ENCODE results near the gene POLR3C.

POLR3C gene

GRCh38 chr1:145877923-145878486 is 54.0 kb downstream of the POLR3C start:
- Histone ChIP-seq H2AFZ (ENCODE audit: low read depth, low read length) (no peak overlapping the region), H3K27ac (ENCODE audit: low read length) (no peak overlapping the region), H3K9ac (ENCODE audit: low read length) (no peak overlapping the region), H3K4me1 (ENCODE audit: low read length) (peaks cover 7% of the 10 kb centered on the region), H3K4me3 (ENCODE audit: low read length) (no peak overlapping the region), H3K36me3 (replicated peaks; ENCODE audit: low read depth, low read length) (no peaks in the 10 kb centered on the region), H3K4me2 (ENCODE audit: low read length) (no peak overlapping the region), H3K79me2 (ENCODE audit: low read length) (no peaks in the 10 kb centered on the region), H4K20me1 (ENCODE audit: insufficient read depth, low read length) (no peaks in the 10 kb centered on the region), H3K27me3 (ENCODE audit: low read depth, low read length) (peaks cover 28% of the 10 kb centered on the region), H3K9me3 (ENCODE audit: insufficient read depth, low read length) (no peaks in the 10 kb centered on the region)
- TF ChIP-seq EZH2phosphoT487 (IDR thresholded peaks at IDR 0.05; ENCODE audit: low read depth), result no peak
- no peak for TF ChIP-seq CTCF (IDR thresholded peaks at IDR 0.05; ENCODE audit: low read depth, low read length)

- H3K4me3 ChIP-seq (ENCODE audit: low read length), result no peak overlapping the region
- no peak overlapping the region for H3K4me2 ChIP-seq (ENCODE audit: low read length)
- H3K9ac ChIP-seq (ENCODE audit: low read length), result no peak overlapping the region
- peaks cover 30% of the 10 kb centered on the region for H3K27me3 ChIP-seq (ENCODE audit: low read depth, low read length)
- H3K36me3 ChIP-seq (replicated peaks; ENCODE audit: low read depth, low read length), result no peaks in the 10 kb centered on the region
- no peaks in the 10 kb centered on the region for H3K79me2 ChIP-seq (ENCODE audit: low read length)
- no peak for TF ChIP-seq CTCF (IDR thresholded peaks at IDR 0.05; ENCODE audit: low read depth, low read length)
- no peak overlapping the region for H2AFZ ChIP-seq (ENCODE audit: low read depth, low read length)
- no peak overlapping the region for H3K27ac ChIP-seq (ENCODE audit: low read length)
- H3K4me1 ChIP-seq (ENCODE audit: low read length), result peaks cover 14% of the 10 kb centered on the region
- no peaks in the 10 kb centered on the region for H4K20me1 ChIP-seq (ENCODE audit: insufficient read depth, low read length)
- H3K9me3 ChIP-seq (ENCODE audit: insufficient read depth, low read length), result no peaks in the 10 kb centered on the region
These were observed 54.7 kb downstream of the POLR3C start for GRCh38 chr1:145878724-145879123.

- no peak for TF ChIP-seq CTCF (IDR thresholded peaks at IDR 0.05; ENCODE audit: low read depth, low read length)
- TF ChIP-seq EZH2phosphoT487 (IDR thresholded peaks at IDR 0.05; ENCODE audit: low read depth), result no peak
- Histone ChIP-seq H3K36me3 (replicated peaks; ENCODE audit: low read depth, low read length) (no peaks in the 10 kb centered on the region), H4K20me1 (ENCODE audit: insufficient read depth, low read length) (no peaks in the 10 kb centered on the region), H3K27ac (ENCODE audit: low read length) (no peak overlapping the region), H3K4me3 (ENCODE audit: low read length) (no peak overlapping the region), H3K27me3 (ENCODE audit: low read depth, low read length) (peaks cover 40% of the 10 kb centered on the region), H3K9me3 (ENCODE audit: insufficient read depth, low read length) (no peaks in the 10 kb centered on the region), H3K79me2 (ENCODE audit: low read length) (no peaks in the 10 kb centered on the region), H3K4me1 (ENCODE audit: low read length) (peaks cover 17% of the 10 kb centered on the region), H3K9ac (ENCODE audit: low read length) (no peak overlapping the region), H3K4me2 (ENCODE audit: low read length) (no peak overlapping the region), H2AFZ (ENCODE audit: low read depth, low read length) (no peak overlapping the region)
These were observed 55.8 kb downstream of the POLR3C start for GRCh38 chr1:145879775-145880174.

- H3K9ac ChIP-seq (ENCODE audit: low read length), result no peak overlapping the region
- H3K27me3 ChIP-seq (ENCODE audit: low read depth, low read length), result peaks cover 28% of the 10 kb centered on the region
- TF ChIP-seq CTCF (IDR thresholded peaks at IDR 0.05; ENCODE audit: low read depth, low read length), result no peak
- no peak for TF ChIP-seq EZH2phosphoT487 (IDR thresholded peaks at IDR 0.05; ENCODE audit: low read depth)
- H3K4me1 ChIP-seq (ENCODE audit: low read length), result peaks cover 17% of the 10 kb centered on the region
- no peak overlapping the region for H2AFZ ChIP-seq (ENCODE audit: low read depth, low read length)
- H4K20me1 ChIP-seq (ENCODE audit: insufficient read depth, low read length), result no peaks in the 10 kb centered on the region
- H3K79me2 ChIP-seq (ENCODE audit: low read length), result no peaks in the 10 kb centered on the region
- no peak overlapping the region for H3K4me3 ChIP-seq (ENCODE audit: low read length)
- no peak overlapping the region for H3K27ac ChIP-seq (ENCODE audit: low read length)
- no peaks in the 10 kb centered on the region for H3K36me3 ChIP-seq (replicated peaks; ENCODE audit: low read depth, low read length)
- H3K9me3 ChIP-seq (ENCODE audit: insufficient read depth, low read length), result no peaks in the 10 kb centered on the region
- no peak overlapping the region for H3K4me2 ChIP-seq (ENCODE audit: low read length)
These were observed 60.7 kb downstream of the POLR3C start for GRCh38 chr1:145884675-145885074.

Measured in OCI-LY3 (cell line).